Activated T-cell treated with anti-CD3 and anti-CD28 coated beads, Interleukin-2, amount 50 U/mL, for 24 hours (primary cell): ENCODE data around the gene NUP54.

Experiments
- DNase-seq: peaks from one replicate; pipeline ENCODE4 v3.0.0-alpha.2; 2020
- H3K27ac Mint-ChIP-seq: 2 replicates; pipeline ENCODE4 v1.8.0; 2020; ENCODE audit warnings: mild to moderate bottlenecking, mixed read lengths
- H3K27me3 Mint-ChIP-seq: 2 replicates; pipeline ENCODE4 v1.8.0; 2020; ENCODE audit warnings: mixed read lengths
- H3K36me3 Mint-ChIP-seq: 2 replicates; pipeline ENCODE4 v1.8.0; 2020; ENCODE audit warnings: low read depth, mixed read lengths
- H3K4me1 Mint-ChIP-seq: 2 replicates; pipeline ENCODE4 v1.8.0; 2020; ENCODE audit warnings: low read depth, mixed read lengths
- H3K4me3 Mint-ChIP-seq: 2 replicates; pipeline ENCODE4 v1.8.0; 2020; ENCODE audit warnings: mild to moderate bottlenecking, moderate library complexity, mixed read lengths
- H3K9me3 Mint-ChIP-seq: 2 replicates; pipeline ENCODE4 v1.8.0; 2020; ENCODE audit warnings: mixed read lengths

The NUP54 gene

GRCh38 chr4:76108467-76109181, 39.6 kb downstream of the NUP54 start:
- H3K4me3 Mint-ChIP-seq: no peak overlapping the region
- H3K27me3 Mint-ChIP-seq: no peaks in the 10 kb centered on the region
- DNase-seq: no peak
- H3K36me3 Mint-ChIP-seq: peaks cover 19% of the 10 kb centered on the region
- H3K27ac Mint-ChIP-seq: no peak overlapping the region
- H3K4me1 Mint-ChIP-seq: no peaks in the 10 kb centered on the region
- H3K9me3 Mint-ChIP-seq: no peaks in the 10 kb centered on the region

- Mint-ChIP-seq H3K4me3 (no peak overlapping the region), H3K4me1 (no peaks in the 10 kb centered on the region), H3K36me3 (peaks cover 2% of the 10 kb centered on the region), H3K27ac (no peak overlapping the region), H3K27me3 (no peaks in the 10 kb centered on the region), H3K9me3 (no peaks in the 10 kb centered on the region)
- DNase-seq: no peak
Measured at GRCh38 chr4:76106442-76106841, 41.8 kb downstream of the NUP54 start.

GRCh38 chr4:76105652-76106051, 42.5 kb downstream of the NUP54 start:
- Mint-ChIP-seq H3K4me1 (no peaks in the 10 kb centered on the region), H3K4me3 (no peak overlapping the region), H3K27me3 (no peaks in the 10 kb centered on the region), H3K36me3 (no peaks in the 10 kb centered on the region), H3K27ac (no peak overlapping the region), H3K9me3 (no peaks in the 10 kb centered on the region)
- no peak for DNase-seq

- Mint-ChIP-seq H3K4me3 (no peak overlapping the region), H3K9me3 (no peaks in the 10 kb centered on the region), H3K36me3 (no peaks in the 10 kb centered on the region), H3K4me1 (no peaks in the 10 kb centered on the region), H3K27ac (no peak overlapping the region), H3K27me3 (no peaks in the 10 kb centered on the region)
- no peak for DNase-seq
Measured at GRCh38 chr4:76096076-76096475, 52.1 kb downstream of the NUP54 start.

- no peaks in the 10 kb centered on the region for H3K36me3 Mint-ChIP-seq
- H3K9me3 Mint-ChIP-seq: no peaks in the 10 kb centered on the region
- H3K4me3 Mint-ChIP-seq: no peak overlapping the region
- no peak for DNase-seq
- no peaks in the 10 kb centered on the region for H3K27me3 Mint-ChIP-seq
- H3K27ac Mint-ChIP-seq: no peak overlapping the region
- no peaks in the 10 kb centered on the region for H3K4me1 Mint-ChIP-seq
Measured at GRCh38 chr4:76095568-76095967, 52.6 kb downstream of the NUP54 start.

GRCh38 chr4:76091052-76091451, 57.1 kb downstream of the NUP54 start:
- no peaks in the 10 kb centered on the region for H3K9me3 Mint-ChIP-seq
- H3K27ac Mint-ChIP-seq: no peak overlapping the region
- DNase-seq: no peak
- peaks cover 6% of the 10 kb centered on the region for H3K4me1 Mint-ChIP-seq
- H3K36me3 Mint-ChIP-seq: no peaks in the 10 kb centered on the region
- H3K27me3 Mint-ChIP-seq: peaks cover 2% of the 10 kb centered on the region
- H3K4me3 Mint-ChIP-seq: no peak overlapping the region

- H3K4me1 Mint-ChIP-seq: peaks cover 6% of the 10 kb centered on the region
- no peak for DNase-seq
- peaks cover 2% of the 10 kb centered on the region for H3K27me3 Mint-ChIP-seq
- no peaks in the 10 kb centered on the region for H3K9me3 Mint-ChIP-seq
- H3K36me3 Mint-ChIP-seq: no peaks in the 10 kb centered on the region
- no peak overlapping the region for H3K27ac Mint-ChIP-seq
- H3K4me3 Mint-ChIP-seq: no peak overlapping the region
Measured at GRCh38 chr4:76090241-76090691, 57.9 kb downstream of the NUP54 start.

GRCh38 chr4:76088719-76089118, 59.5 kb downstream of the NUP54 start:
- Mint-ChIP-seq H3K9me3 (no peaks in the 10 kb centered on the region), H3K27ac (no peak overlapping the region), H3K4me1 (peaks cover 6% of the 10 kb centered on the region), H3K4me3 (no peak overlapping the region), H3K27me3 (peaks cover 2% of the 10 kb centered on the region), H3K36me3 (no peaks in the 10 kb centered on the region)
- DNase-seq: no peak

- no peak overlapping the region for H3K27ac Mint-ChIP-seq
- no peaks in the 10 kb centered on the region for H3K9me3 Mint-ChIP-seq
- no peak overlapping the region for H3K4me3 Mint-ChIP-seq
- peaks cover 6% of the 10 kb centered on the region for H3K4me1 Mint-ChIP-seq
- H3K36me3 Mint-ChIP-seq: no peaks in the 10 kb centered on the region
- no peak for DNase-seq
- H3K27me3 Mint-ChIP-seq: peaks cover 2% of the 10 kb centered on the region
Measured at GRCh38 chr4:76087007-76087769, 61.0 kb downstream of the NUP54 start.

GRCh38 chr4:76084542-76084941, 63.7 kb downstream of the NUP54 start:
- Mint-ChIP-seq H3K9me3 (no peaks in the 10 kb centered on the region), H3K4me1 (peaks cover 2% of the 10 kb centered on the region), H3K36me3 (no peaks in the 10 kb centered on the region), H3K27me3 (peaks cover 2% of the 10 kb centered on the region), H3K4me3 (no peak overlapping the region), H3K27ac (no peak overlapping the region)
- no peak for DNase-seq

GRCh38 chr4:76083386-76083988, 64.7 kb downstream of the NUP54 start:
- H3K36me3 Mint-ChIP-seq: no peaks in the 10 kb centered on the region
- H3K4me3 Mint-ChIP-seq: no peak overlapping the region
- H3K4me1 Mint-ChIP-seq: peaks cover 2% of the 10 kb centered on the region
- no peak for DNase-seq
- H3K27me3 Mint-ChIP-seq: peaks cover 2% of the 10 kb centered on the region
- H3K27ac Mint-ChIP-seq: no peak overlapping the region
- no peaks in the 10 kb centered on the region for H3K9me3 Mint-ChIP-seq

GRCh38 chr4:76078033-76078613, 70.1 kb downstream of the NUP54 start:
- no peak overlapping the region for H3K27ac Mint-ChIP-seq
- H3K4me3 Mint-ChIP-seq: no peak overlapping the region
- no peaks in the 10 kb centered on the region for H3K36me3 Mint-ChIP-seq
- H3K27me3 Mint-ChIP-seq: no peaks in the 10 kb centered on the region
- peaks cover 1% of the 10 kb centered on the region for H3K4me1 Mint-ChIP-seq
- no peak for DNase-seq
- no peaks in the 10 kb centered on the region for H3K9me3 Mint-ChIP-seq

- H3K27me3 Mint-ChIP-seq: no peaks in the 10 kb centered on the region
- peaks cover 1% of the 10 kb centered on the region for H3K4me1 Mint-ChIP-seq
- H3K9me3 Mint-ChIP-seq: no peaks in the 10 kb centered on the region
- DNase-seq: no peak
- no peak overlapping the region for H3K27ac Mint-ChIP-seq
- H3K36me3 Mint-ChIP-seq: no peaks in the 10 kb centered on the region
- no peak overlapping the region for H3K4me3 Mint-ChIP-seq
Measured at GRCh38 chr4:76074993-76075600, 73.1 kb downstream of the NUP54 start.

GRCh38 chr4:76074468-76074867, 73.7 kb downstream of the NUP54 start, which contains the start of gene ART3:
Gene ART3 (plus strand): TSS chr4:76074709. CDS start chr4:76075890, 1,181 bp downstream.
- Mint-ChIP-seq H3K36me3 (no peaks in the 10 kb centered on the region), H3K4me1 (peaks cover 1% of the 10 kb centered on the region), H3K27me3 (no peaks in the 10 kb centered on the region), H3K9me3 (no peaks in the 10 kb centered on the region), H3K27ac (no peak within 1 kb of the TSS), H3K4me3 (no peak within 1 kb of the TSS)
- DNase-seq: no peak
